IPS DF 19.7 (cell line): ENCODE data around the gene TRMT2B.
"Not testable (repeated sequence)": the region's sequence is repeated elsewhere in the genome, so short reads cannot be mapped to it uniquely, and the experiment has no call there.

ENCODE experiments used
- DNase-seq: peaks from one replicate; pipeline ENCODE4 v3.0.0-alpha.2; 2013; ENCODE audit warnings: low read depth, low spot score

The TRMT2B gene

DNA sequence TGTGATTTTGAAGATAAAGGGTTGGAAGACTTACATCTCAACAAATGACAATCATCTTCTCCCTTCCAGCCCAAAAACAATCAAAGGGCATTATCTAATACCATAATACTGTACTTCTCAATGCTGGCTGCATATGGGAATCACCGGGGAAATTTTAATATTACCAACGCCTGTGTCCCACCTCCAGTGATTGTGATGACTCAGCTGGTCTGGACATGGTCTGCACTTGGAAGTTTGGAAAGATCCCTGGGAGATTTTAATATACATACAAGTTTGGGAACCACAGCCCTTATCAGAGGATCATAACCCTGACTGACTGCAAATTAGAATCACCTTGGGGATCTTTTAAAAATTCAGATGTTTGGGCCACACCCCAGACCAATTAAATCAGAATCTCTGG lies 52.5 kb downstream of the TRMT2B start:
- DNase-seq = no peak

- no peak for DNase-seq
Measured at GRCh38 chrX:100995469-100995868, 56.4 kb downstream of the TRMT2B start.

DNA sequence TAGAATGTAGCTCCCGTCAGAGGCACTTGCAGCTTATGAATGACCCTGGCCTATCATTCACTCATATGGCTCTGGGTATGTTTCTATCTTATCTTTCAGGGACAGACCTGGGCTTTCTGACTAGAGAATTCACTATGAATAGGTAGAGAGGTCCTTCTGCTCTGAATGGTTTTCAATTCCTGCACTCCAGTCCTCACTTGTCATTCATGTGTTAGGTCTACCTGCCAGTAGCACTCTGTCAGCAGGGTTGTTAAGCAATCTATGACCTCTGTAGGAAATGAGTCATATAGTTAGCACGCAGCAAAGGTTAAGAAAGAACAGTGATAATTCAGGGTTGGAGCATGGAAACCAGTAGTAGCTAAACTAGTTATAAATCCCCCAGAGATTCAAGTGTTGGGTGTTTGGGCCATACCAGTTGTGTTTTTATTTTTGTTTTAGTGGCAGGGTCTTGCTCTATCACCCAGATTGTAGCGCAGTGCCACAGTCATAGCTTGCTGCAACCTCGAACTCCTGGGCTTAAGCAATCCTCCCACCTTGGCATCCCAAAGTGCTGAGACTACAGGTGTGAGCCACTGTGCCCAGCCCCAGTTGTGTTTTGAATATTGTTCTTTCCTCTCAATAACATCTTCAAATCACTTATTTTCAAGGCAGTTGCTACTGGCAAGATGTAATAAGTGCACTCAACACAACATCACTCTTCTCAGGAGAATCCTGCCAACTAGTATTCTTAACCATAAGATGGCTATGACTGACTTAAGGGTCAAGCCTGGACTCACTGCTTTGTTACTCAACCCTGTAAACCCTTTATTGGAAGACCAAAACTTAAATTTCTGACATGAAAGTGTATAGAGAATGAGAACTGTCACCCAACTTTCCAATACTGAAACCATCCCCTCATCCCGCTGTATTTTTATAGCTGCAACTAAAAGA lies 57.3 kb downstream of the TRMT2B start:
- DNase-seq = no peak

DNA sequence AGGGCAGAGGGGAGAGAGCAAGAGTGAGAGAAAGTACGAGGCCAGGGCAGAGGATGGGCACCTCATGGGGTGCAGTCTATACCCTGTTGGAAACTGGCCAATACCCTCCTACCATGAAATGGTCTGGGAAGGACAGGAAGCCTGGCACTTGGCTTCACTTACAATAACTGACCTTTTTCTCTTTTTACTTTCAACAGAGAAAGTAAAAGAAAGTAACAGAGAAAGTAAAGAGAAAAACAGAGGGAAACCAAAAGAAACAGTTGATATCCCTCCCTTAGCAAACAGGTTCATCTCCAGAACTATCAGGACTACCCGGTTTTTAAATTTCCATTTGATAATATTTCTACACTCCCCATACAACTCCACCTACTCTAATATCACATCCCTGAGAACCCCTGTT lies 61.8 kb downstream of the TRMT2B start:
- DNase-seq = no peak

GRCh38 chrX:100984818-100985217 lies 67.1 kb downstream of the TRMT2B start:
- no peak for DNase-seq

- not testable (repeated sequence) for DNase-seq
Measured at GRCh38 chrX:100981498-100981845, 70.4 kb downstream of the TRMT2B start.

DNA sequence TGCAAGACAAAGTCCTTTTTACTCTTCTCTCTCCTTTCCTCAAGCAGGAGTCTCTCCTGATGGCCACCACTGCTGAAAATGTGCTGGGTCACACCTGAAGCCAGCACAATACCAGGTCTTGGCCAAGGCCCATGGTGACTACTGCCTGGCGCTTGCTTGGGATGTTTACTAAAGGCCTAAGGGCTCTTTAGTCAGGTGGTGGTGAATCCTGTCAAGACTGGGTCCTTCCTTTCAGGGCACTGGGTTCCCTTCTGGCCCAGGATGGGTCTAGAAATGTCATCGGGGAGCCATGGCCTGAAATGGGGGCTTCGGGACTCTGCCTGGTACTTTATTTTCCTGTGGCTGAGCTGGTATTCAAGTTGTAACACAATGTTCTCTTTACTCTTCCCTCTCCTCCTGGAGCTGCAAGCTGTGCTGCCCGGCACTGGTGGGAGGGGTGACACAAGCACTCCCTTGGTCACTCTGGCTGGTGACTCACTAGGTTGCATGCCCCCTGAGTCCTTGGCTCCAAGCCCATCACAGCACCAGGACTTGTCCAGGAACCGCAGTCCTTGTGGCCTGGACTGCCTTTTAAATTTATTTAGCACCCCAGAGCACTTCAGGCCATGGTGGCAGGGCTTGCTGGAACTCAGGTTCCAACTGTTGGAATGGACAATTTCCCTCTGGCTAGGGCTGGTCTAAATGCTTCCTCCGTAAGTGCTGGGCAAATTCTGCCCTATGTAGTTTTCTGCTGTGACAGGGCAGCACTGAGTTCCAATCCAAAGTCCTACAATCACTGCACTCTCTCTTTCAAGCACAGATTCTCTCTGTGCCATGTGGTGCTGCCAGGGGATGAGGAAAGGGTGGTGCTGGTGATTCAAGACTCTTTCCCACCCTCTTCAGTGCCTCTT lies 71.1 kb downstream of the TRMT2B start:
- DNase-seq = no peak

DNA sequence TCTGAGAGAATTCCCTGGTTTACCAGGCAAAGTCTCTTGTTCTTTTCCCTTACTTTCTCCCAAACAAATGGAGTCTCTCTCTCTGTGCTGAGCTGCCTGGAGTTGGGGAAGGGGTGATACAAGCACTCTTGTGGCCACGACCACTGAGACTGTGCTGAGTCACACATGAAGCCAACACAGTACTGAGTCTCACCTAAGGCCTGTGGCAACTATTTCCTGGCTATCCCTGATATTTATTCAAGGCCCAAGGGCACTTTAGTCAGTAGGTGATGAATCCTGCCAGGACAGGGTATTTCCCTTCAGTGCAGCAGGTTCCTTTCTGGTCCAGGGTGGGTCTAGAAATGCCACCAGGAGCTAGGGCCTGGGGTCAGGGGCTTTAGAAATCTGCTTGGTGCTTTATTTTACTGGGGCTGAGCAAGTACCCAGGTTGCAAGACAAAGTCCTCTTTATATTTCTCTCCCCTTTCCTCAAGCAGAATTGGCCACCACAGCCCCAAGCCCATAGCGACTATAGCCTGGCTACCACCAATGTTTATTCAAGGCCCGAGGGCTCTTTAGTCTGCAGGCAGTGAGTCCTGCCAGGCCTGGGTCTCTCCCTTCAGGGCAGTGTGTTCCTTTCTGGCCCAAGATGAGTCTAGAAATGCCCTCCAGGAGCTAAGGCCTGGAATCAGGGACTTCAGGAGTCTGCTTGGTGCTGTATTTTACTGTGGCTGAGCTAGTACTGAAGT lies 71.9 kb downstream of the TRMT2B start:
- DNase-seq = no peak

DNA sequence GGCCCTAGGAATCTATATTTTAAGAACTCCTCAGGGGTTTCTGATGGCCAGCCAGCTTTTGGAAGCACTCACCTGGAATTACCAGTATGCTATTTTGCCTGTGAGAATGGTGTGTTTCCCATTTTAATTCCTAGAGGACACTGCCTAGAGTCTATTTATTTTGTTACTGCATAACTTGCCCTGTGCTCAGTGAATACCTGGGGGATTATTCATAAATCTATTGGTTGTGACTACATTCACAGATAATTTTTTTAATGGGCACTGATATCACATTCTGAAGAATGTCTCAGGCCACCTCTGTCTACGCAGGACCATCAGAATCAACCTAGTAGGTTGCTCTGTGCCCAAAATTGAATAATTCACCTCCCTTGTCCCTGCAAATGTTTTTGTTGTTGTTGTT lies 75.7 kb downstream of the TRMT2B start:
- DNase-seq = no peak

- no peak for DNase-seq
Measured at GRCh38 chrX:100975212-100975611, 76.7 kb downstream of the TRMT2B start.

DNA sequence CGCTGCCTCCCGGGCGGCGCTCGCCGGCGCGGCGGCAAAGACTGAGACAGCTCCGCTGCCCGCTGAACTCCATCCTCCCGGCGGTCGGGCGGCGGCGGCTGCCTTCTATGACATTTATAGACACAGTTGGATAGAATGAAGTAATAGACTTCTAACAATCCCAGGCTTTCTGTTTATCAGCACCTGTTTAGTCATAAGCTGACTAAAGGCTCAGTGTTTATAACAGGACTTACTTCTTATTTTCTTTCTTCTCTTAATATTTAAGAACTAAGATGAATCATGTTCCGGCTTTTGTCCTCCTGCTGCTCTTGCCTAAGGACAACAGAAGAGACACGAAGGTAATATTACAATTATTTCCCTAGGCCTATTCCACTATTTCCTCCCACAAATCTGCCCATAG lies 78.5 kb downstream of the TRMT2B start:
- no peak for DNase-seq

DNA sequence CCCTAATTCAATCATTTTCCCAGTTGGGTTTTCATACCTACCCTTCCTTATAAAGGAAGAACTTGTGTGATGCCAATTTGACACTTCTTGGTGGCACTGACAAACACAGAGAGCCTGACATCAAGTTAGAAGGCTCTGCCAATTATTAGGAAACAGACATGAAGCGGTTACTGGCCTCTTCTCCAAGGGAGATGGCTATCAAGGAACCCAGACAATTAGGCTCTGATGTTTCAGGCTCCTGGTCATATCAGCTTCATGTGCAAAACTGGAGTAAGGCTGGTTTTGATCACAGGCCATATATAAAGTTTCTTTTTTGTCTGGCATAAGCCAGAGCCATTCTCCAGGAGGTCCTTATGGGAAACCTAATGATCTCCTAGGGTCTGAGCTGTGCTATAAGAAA lies 82.0 kb downstream of the TRMT2B start:
- DNase-seq = no peak

GRCh38 chrX:100969408-100969807 lies 82.5 kb downstream of the TRMT2B start, which contains the start of gene ARL13A:
Gene ARL13A (plus strand): TSS chrX:100969708. CDS start chrX:100973690, 3,982 bp downstream.
- no peak for DNase-seq

GRCh38 chrX:100964362-100964761 lies 87.5 kb downstream of the TRMT2B start:
- no peak for DNase-seq

- no peak for DNase-seq
Measured at GRCh38 chrX:100962811-100963210, 89.1 kb downstream of the TRMT2B start.
